ENCODE measurements around the gene FOSB.
"Not testable (repeated sequence)": the region's sequence is repeated elsewhere in the genome, so short reads cannot be mapped to it uniquely, and the experiment has no call there.

The FOSB gene

DNA sequence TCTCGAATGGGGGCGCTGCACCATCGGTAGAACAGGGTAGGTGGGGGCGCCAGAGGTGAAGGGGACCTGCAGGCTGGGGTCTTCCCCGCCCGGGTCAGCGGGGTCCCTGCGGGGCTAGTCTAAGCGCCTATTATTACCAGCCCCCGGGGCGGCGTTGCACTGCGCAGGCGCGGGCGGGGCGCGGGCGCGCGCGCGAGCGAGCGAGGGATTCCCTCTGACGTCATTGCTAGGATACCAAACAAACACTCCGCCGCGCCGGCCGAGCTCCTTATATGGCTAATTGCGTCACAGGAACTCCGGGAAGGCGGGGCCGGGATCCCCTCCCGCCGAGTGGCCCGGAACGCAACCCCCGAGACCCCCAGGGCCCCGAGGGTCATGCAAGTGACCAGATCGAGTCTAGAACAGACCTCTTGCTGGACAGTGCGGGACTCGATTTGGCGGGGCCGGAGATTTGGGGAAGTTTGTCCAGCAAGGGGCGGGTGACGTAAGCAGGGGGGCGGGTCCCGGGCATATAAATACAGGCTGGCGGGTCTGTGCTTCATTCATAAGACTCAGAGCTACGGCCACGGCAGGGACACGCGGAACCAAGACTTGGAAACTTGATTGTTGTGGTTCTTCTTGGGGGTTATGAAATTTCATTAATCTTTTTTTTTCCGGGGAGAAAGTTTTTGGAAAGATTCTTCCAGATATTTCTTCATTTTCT lies at the start of gene FOSB:
Gene FOSB (plus strand): TSS at position 541 of the 703 bp plus-strand sequence. CDS start 591 bp downstream, outside the sequence.
- peak; percentile 96 for DNase-seq

DNA sequence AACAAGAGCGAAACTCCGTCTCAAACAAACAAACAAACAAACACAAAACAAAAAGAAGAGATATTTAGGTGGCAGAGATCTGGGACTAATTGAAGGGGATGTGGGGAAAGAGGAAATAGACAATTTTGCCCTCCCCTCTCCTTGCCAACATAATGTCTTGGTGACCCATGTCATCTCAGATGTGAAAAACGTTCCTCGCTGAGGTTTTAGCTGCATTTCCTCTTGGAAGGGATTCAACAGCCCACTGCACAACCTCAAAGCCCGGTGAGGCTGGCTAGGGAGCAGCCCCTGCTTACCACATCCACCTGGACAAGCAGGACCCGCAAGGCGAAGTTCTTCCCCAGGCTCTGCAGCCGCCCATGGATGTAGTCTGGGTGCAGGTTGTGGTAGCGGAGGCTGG lies 49.0 kb upstream of the FOSB start:
- no peak for DNase-seq

GRCh38 chr19:45419396-45419795 lies 48.4 kb upstream of the FOSB start:
- DNase-seq, result peak; percentile 60

- DNase-seq, result no peak
These were observed 47.9 kb upstream of the FOSB start for GRCh38 chr19:45419895-45420294.

- no peak for DNase-seq
These were observed 47.4 kb upstream of the FOSB start for GRCh38 chr19:45420356-45420755.

DNA sequence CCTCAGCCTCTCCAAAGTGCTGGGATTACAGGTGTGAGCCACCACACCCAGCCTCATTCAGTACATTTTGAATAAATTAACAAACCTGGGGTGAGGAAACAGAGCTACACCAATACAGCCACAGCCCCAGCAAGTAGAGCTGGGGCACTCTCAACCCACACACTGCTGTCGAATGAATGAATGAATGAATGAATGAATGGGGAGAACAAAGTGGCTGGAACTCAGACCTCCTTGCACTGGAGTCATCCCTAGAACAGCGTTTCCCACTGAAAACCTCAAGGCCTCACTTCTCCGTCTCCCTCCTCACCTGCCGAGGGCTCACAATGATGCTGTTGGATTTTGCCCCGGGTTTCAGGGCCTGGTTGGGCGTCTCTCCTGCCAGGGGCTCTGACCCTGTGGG lies 46.9 kb upstream of the FOSB start:
- DNase-seq, result no peak

DNA sequence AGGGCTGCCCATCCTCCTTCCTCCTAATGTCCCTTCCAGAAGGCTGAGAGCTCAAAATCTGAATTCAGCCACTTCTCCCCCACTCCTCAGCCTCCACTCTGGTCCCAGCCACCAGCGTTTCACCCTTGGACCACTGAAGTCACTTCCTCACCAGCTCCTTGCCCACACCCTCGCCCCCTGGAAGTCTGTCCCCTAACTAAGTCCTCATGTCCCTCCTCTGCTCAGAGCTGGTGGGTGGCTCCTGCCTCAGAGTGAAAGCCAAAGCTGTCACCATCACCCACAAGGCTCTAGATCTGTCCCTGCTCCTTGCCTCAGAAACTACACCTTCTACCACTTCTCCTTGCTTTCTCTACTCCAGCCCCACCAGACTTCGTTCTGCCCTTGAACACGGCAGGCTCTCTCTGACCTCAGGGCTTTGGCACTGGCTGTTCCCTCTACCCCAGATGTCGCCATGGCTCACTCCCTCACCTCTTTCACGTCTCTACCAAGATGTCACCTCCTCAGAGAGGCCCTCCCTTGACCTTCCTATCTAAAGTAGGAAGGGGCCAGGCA lies 45.8 kb upstream of the FOSB start:
- DNase-seq, result no peak

DNA sequence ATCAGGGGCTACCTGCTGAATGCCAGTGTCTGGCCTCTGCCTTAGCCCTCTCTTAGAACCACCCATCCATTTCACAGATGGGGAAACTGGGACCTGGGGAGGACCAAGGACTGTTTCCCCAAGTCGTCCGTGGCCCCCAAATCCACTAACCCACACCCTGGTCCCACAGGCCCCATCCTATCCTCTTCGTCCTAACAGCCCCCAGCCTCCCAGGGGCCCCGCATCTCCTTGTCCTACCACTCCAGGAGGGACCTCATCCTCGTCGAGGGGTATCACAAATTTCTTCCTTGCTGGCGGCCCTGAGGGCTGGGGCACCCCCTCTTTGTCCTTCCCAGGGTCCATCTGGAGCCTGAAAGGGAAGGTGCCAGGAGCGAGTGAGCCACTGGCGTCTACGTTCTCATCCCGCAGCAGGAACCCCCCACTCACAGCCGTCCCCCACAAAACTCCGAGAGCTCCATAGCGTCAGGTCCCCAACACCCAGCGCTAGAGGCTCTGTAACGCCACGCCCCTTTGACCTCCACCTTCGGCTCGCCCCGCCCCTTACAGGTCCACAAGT lies 44.7 kb upstream of the FOSB start:
- peak; percentile 90 for DNase-seq

GRCh38 chr19:45423589-45424190 lies 44.1 kb upstream of the FOSB start, which contains the start of gene ERCC1:
Gene ERCC1 (minus strand): TSS chr19:45423917. CDS start chr19:45423374, 543 bp downstream.
- DNase-seq, result no peak

- peak; percentile 50 for DNase-seq
These were observed 43.4 kb upstream of the FOSB start for GRCh38 chr19:45424191-45425058.

GRCh38 chr19:45428384-45429231 lies 39.2 kb upstream of the FOSB start:
- DNase-seq, result peak; percentile 44

GRCh38 chr19:45429896-45430295 lies 37.9 kb upstream of the FOSB start:
- not testable (repeated sequence) for DNase-seq

- DNase-seq, result not testable (repeated sequence)
These were observed 36.8 kb upstream of the FOSB start for GRCh38 chr19:45431008-45431407.

- DNase-seq, result not testable (repeated sequence)
These were observed 35.3 kb upstream of the FOSB start for GRCh38 chr19:45432543-45432942.

- no peak for DNase-seq
These were observed 30.5 kb upstream of the FOSB start for GRCh38 chr19:45437328-45437727.

GRCh38 chr19:45439190-45439568 lies 28.6 kb upstream of the FOSB start:
- DNase-seq, result no peak

- DNase-seq, result peak; percentile 87
These were observed 28.1 kb upstream of the FOSB start for GRCh38 chr19:45439569-45440258.

GRCh38 chr19:45440259-45440638 lies 27.5 kb upstream of the FOSB start:
- no peak for DNase-seq

DNA sequence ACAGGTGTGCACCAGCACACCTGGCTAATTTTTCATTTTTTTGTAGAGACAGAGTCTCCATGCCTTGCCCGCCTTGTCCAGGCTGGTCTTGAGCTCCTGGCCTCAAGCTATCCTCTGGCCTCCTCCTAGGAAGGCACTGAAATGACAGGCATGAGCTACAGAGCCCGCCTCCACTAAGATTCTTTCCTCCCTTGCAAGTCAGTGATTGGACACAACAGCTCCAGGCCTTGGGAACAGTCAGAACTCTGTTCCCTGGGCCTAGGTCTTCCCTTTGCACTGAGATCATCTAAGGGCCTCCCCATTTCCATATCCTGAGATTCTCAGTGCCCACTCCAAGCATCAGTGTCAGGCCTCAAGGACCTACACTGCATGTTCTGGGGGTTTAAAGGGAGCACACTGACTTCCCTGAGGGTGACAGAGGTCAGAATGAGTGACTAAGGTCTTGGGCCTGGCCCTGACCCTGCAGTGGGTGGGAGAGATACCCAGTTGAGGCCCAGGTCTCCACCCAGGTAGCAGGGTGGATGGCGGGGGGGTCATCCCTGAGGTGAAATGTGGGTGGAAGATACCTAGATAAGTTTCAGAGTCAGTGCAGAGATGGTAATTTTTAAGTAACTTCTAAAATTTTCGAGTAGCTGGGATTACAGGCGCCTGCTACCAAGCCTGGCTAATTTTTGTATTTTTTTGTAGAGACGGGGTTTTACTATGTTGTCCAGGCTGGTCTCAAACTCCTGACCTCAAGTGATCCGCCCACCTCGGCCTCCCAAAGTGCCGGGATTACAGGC lies 26.7 kb upstream of the FOSB start:
- no peak for DNase-seq

GRCh38 chr19:45442408-45442777 lies 25.4 kb upstream of the FOSB start:
- no peak for DNase-seq
